Spleen (tissue), 11 donors: Measurements from ENCODE around the gene JMJD1C. TPM values are rescaled to one million over a fixed set of nuclear protein-coding genes. Genes with fewer than 3 reads are reported as not detected.

Experiments used
- DNase-seq: peaks from one replicate; pipeline ENCODE4 v3.0.0-alpha.2; 2020
- H3K27ac ChIP-seq, 8 donors: fragments of 200-600 bp; sonication (generic) in 7 of 8; 1 replicate in 4 of 8; 2 replicates in 4 of 8; pipeline versions ENCODE4 v1.5.0 to v1.8.0; 2016 to 2021; ENCODE audit warnings: inconsistent platforms in 4 of 8, mild to moderate bottlenecking in 4 of 8, moderate library complexity in 1 of 8
- H3K27me3 ChIP-seq, 7 donors: fragments of 200-600 bp; sonication (generic) in 6 of 7; replicated peaks in 1 of 7; 1 replicate in 4 of 7; 2 replicates in 3 of 7; pipeline versions ENCODE4 v1.5.0 to v1.8.0; 2016 to 2021; ENCODE audit warnings: inconsistent platforms in 3 of 7, mild to moderate bottlenecking in 1 of 7
- H3K36me3 ChIP-seq, 6 donors: fragments of 200-600 bp; sonication (generic) in 5 of 6; 1 replicate in 4 of 6; 2 replicates in 2 of 6; pipeline versions ENCODE4 v1.5.0 to v1.8.0; 2016 to 2021; ENCODE audit warnings: inconsistent platforms in 2 of 6
- H3K4me1 ChIP-seq, 6 donors: fragments of 200-600 bp; sonication (generic) in 5 of 6; 1 replicate in 3 of 6; 2 replicates in 3 of 6; pipeline versions ENCODE4 v1.5.0 to v1.8.0; 2016 to 2021; ENCODE audit warnings: inconsistent platforms in 3 of 6
- H3K4me3 ChIP-seq, 8 donors: fragments of 200-600 bp; sonication (generic) in 7 of 8; 1 replicate in 4 of 8; 2 replicates in 4 of 8; pipeline versions ENCODE4 v1.5.0 to v1.8.0; 2016 to 2021; ENCODE audit warnings: inconsistent platforms in 4 of 8, mild to moderate bottlenecking in 4 of 8, moderate library complexity in 2 of 8
- H3K9me3 ChIP-seq, 8 donors: fragments of 200-600 bp; sonication (generic) in 7 of 8; 1 replicate in 4 of 8; 2 replicates in 4 of 8; pipeline versions ENCODE4 v1.5.0 to v1.8.0; 2016 to 2021; ENCODE audit warnings: inconsistent platforms in 4 of 8
- CTCF ChIP-seq, 11 experiments: fragments of 200-600 bp in 7 of 11; fragments of 450-650 bp in 4 of 11; sonication (generic) in 4 of 11; IDR thresholded peaks in 8 of 11; conservative IDR thresholded peaks in 3 of 11; 1 replicate in 7 of 11; 2 replicates in 4 of 11; pipeline versions ENCODE4 v1.4.0 to v1.8.0; 2016 to 2021; ENCODE audit warnings: antibody characterized with exemption in 11 of 11, inconsistent platforms in 4 of 11, mild to moderate bottlenecking in 1 of 11
- POLR2A ChIP-seq, 3 donors: fragments of 450-650 bp; IDR thresholded peaks; one replicate each; pipeline ENCODE4 v1.5.1; 2017; ENCODE audit warnings: antibody characterized with exemption in 3 of 3, mild to moderate bottlenecking in 1 of 3
- POLR2AphosphoS5 ChIP-seq, 3 donors: sonication (generic); formaldehyde crosslinking; IDR thresholded peaks; one replicate each; pipeline ENCODE4 v1.5.1; 2017; ENCODE audit warnings: antibody characterized with exemption in 3 of 3
- WGBS, 5 donors: extraction: QIAGEN DNeasy Blood & Tissue Kit in 3 of 5; methylation state at CpG; one replicate each; pipeline versions ENCODE4 v1.1.5 to v1.1.7; 2013 to 2018; 5-methylcytosine and 5-hydroxymethylcytosine counted together
- intact Hi-C: fragments of 100-400 bp; cut with DNase I; formaldehyde crosslinking; loops from one replicate; pipeline ENCODE4 v1.15.0; 2023; ENCODE audit warnings: low total_unique reads
- polyA plus RNA-seq, 3 donors: library from polyadenylated mRNA; stranded (reverse); fragments of 200-250 nt; gene quantifications; one replicate each; pipeline ENCODE4 v1.2.1, GENCODE V29; 2013
- total RNA-seq, 7 donors: library from RNA; depleted of rRNA in 3 of 7; stranded (reverse); fragments of >200 nt in 3 of 7; fragmentation: NEBNext Ultra II Directional in 4 of 7; extraction: Animal tissue kit (Norgen Biotek cat#: 25700) in 4 of 7; gene quantifications; one replicate each; pipeline versions ENCODE4 v1.1.0 to v1.2.1, GENCODE V29; 2016 to 2021
- donor health status: healthy with polysubstance abuse.
- donor health status: DM: no; HTN: no; CAD: no; lungs with moderate emphysema.
- donor health status: DM: no; HTN: no; CAD: no.
- donor health status: Bipolar disorder and iron deficiency.
- donor health status: healthy.
- donor health status: DM: no; HTN: no; CAD: no.
- donor health status: DM: yes; HTN: yes; CAD: no.

Gene JMJD1C
- total and polyA plus RNA-seq, 10 donors: 54.3 to 272 (median 137) TPM

- H3K9me3 ChIP-seq: no peaks in the 10 kb centered on the region
- peaks cover 0 to 23% (median 5%) of the 10 kb centered on the region in 6 donors for H3K4me1 ChIP-seq
- DNase-seq: no peak
- no peak overlapping the region for H3K4me3 ChIP-seq
- intact Hi-C loops: no loop called here
- 94 to 99% (median 98%) methylated on average over 5 of the region's 5 CpGs for WGBS, 5 donors
- no peaks in the 10 kb centered on the region for H3K36me3 ChIP-seq
- H3K27ac ChIP-seq: no peak overlapping the region
- TF ChIP-seq CTCF (IDR thresholded peaks at IDR 0.05 in 8 of 11, conservative IDR thresholded peaks at IDR 0.05 in 3 of 11) (no peak), POLR2A (IDR thresholded peaks at IDR 0.05) (no peak), POLR2AphosphoS5 (IDR thresholded peaks at IDR 0.05) (no peak)
- no peaks in the 10 kb centered on the region for H3K27me3 ChIP-seq
Observed at GRCh38 chr10:63480237-63480636, 14.5 kb upstream of the JMJD1C start.

- H3K27ac ChIP-seq: no peak overlapping the region
- DNase-seq: no peak
- H3K36me3 ChIP-seq: no peaks in the 10 kb centered on the region
- H3K27me3 ChIP-seq: no peaks in the 10 kb centered on the region
- H3K4me3 ChIP-seq: no peak overlapping the region
- WGBS, 5 donors: 82 to 91% (median 85%) methylated on average over 3 of the region's 3 CpGs
- intact Hi-C loops: no loop called here
- no peaks in the 10 kb centered on the region for H3K9me3 ChIP-seq
- no peak for TF ChIP-seq POLR2A (IDR thresholded peaks at IDR 0.05)
- TF ChIP-seq POLR2AphosphoS5 (IDR thresholded peaks at IDR 0.05): no peak
- TF ChIP-seq CTCF (IDR thresholded peaks at IDR 0.05 in 8 of 11, conservative IDR thresholded peaks at IDR 0.05 in 3 of 11): no peak
- peaks cover 0 to 22% (median 5%) of the 10 kb centered on the region in 6 donors for H3K4me1 ChIP-seq
Observed at GRCh38 chr10:63478564-63478963, 12.8 kb upstream of the JMJD1C start.

- Histone ChIP-seq H3K27me3 (no peaks in the 10 kb centered on the region), H3K36me3 (no peaks in the 10 kb centered on the region), H3K27ac (no peak overlapping the region), H3K9me3 (no peaks in the 10 kb centered on the region), H3K4me1 (peaks cover 0 to 22% (median 5%) of the 10 kb centered on the region in 6 donors), H3K4me3 (no peak overlapping the region)
- WGBS, 5 donors: 32 to 58% (median 35%) methylated on average over 1 of the region's 1 CpG
- intact Hi-C loops: no loop called here
- TF ChIP-seq POLR2A (IDR thresholded peaks at IDR 0.05): no peak
- no peak for TF ChIP-seq CTCF (IDR thresholded peaks at IDR 0.05 in 8 of 11, conservative IDR thresholded peaks at IDR 0.05 in 3 of 11)
- no peak for TF ChIP-seq POLR2AphosphoS5 (IDR thresholded peaks at IDR 0.05)
- no peak for DNase-seq
Observed at GRCh38 chr10:63477927-63478326, 12.2 kb upstream of the JMJD1C start.

- 90 to 99% (median 95%) methylated on average over 8 of the region's 8 CpGs for WGBS, 5 donors
- peaks cover 0 to 15% (median 5%) of the 10 kb centered on the region in 6 donors for H3K4me1 ChIP-seq
- DNase-seq: no peak
- TF ChIP-seq POLR2A (IDR thresholded peaks at IDR 0.05): no peak
- no peak for TF ChIP-seq POLR2AphosphoS5 (IDR thresholded peaks at IDR 0.05)
- TF ChIP-seq CTCF (IDR thresholded peaks at IDR 0.05 in 8 of 11, conservative IDR thresholded peaks at IDR 0.05 in 3 of 11): no peak
- H3K4me3 ChIP-seq: no peak overlapping the region
- no peaks in the 10 kb centered on the region for H3K27me3 ChIP-seq
- intact Hi-C loops: no loop called here
- no peaks in the 10 kb centered on the region for H3K36me3 ChIP-seq
- no peaks in the 10 kb centered on the region for H3K9me3 ChIP-seq
- no peak overlapping the region for H3K27ac ChIP-seq
Observed at GRCh38 chr10:63474488-63474887, 8.7 kb upstream of the JMJD1C start.
